GM21786 (cell line): ENCODE measurements around the gene BDH2.

Source experiments
- ATAC-seq: cut with Tn5 transposase; IDR thresholded peaks from one replicate; pipeline ENCODE4 v1.9.1; 2021; ENCODE audit not compliant: unreplicated experiment

The BDH2 gene

GRCh38 chr4:103099691-103100392 lies at the start of gene BDH2:
Gene BDH2, minus strand, starts transcription at chr4:103099834. Its CDS starts 3,580 bp downstream, at chr4:103096254.
- peak; percentile 98 for ATAC-seq

- no peak for ATAC-seq
These were observed 45.3 kb upstream of the BDH2 start for GRCh38 chr4:103144926-103145325.

GRCh38 chr4:103137446-103137827 lies 37.8 kb upstream of the BDH2 start:
- no peak for ATAC-seq

GRCh38 chr4:103136671-103137445 lies 37.2 kb upstream of the BDH2 start:
- ATAC-seq, result no peak

- ATAC-seq, result no peak
These were observed 29.5 kb upstream of the BDH2 start for GRCh38 chr4:103129174-103129573.

- no peak for ATAC-seq
These were observed 26.5 kb upstream of the BDH2 start for GRCh38 chr4:103126126-103126525.

- no peak for ATAC-seq
These were observed 23.5 kb upstream of the BDH2 start for GRCh38 chr4:103123114-103123513.

GRCh38 chr4:103118166-103118565 lies 18.5 kb upstream of the BDH2 start:
- ATAC-seq, result no peak

GRCh38 chr4:103111598-103111997 lies 12.0 kb upstream of the BDH2 start:
- ATAC-seq, result no peak

- no peak for ATAC-seq
These were observed 8.9 kb upstream of the BDH2 start for GRCh38 chr4:103108542-103108941.

- no peak for ATAC-seq
These were observed 6.1 kb upstream of the BDH2 start for GRCh38 chr4:103105558-103106356.

- no peak for ATAC-seq
These were observed 5.3 kb upstream of the BDH2 start for GRCh38 chr4:103104886-103105285.

- no peak for ATAC-seq
These were observed 1.1 kb upstream of the BDH2 start for GRCh38 chr4:103100691-103101090.

GRCh38 chr4:103098756-103099440 lies 736 bp downstream of the BDH2 start:
- ATAC-seq, result no peak

GRCh38 chr4:103098341-103098740 lies 1.3 kb downstream of the BDH2 start:
- ATAC-seq, result no peak

GRCh38 chr4:103097112-103097511 lies 2.5 kb downstream of the BDH2 start:
- ATAC-seq, result no peak

- no peak for ATAC-seq
These were observed 4.6 kb downstream of the BDH2 start for GRCh38 chr4:103095080-103095479.

GRCh38 chr4:103092245-103092644 lies 7.4 kb downstream of the BDH2 start:
- no peak for ATAC-seq

- ATAC-seq, result peak; percentile 72
These were observed 7.9 kb downstream of the BDH2 start for GRCh38 chr4:103091601-103092223.

- no peak for ATAC-seq
These were observed 10.2 kb downstream of the BDH2 start for GRCh38 chr4:103089481-103089880.

- ATAC-seq, result no peak
These were observed 13.1 kb downstream of the BDH2 start for GRCh38 chr4:103086551-103086950.
